Fibroblast of pulmonary artery (primary cell): ENCODE data around the gene TMOD2.

Experiments
- DNase-seq: peaks from one replicate; pipeline ENCODE4 v3.0.0-alpha.2; 2010; ENCODE audit warnings: low read depth
- H3K4me3 ChIP-seq: replicated peaks from 2 replicates; pipeline ENCODE4 v1.5.1; 2011; ENCODE audit warnings: low read depth, mild to moderate bottlenecking, control low read depth, low read length, moderate library complexity
- CTCF ChIP-seq: IDR thresholded peaks from 2 replicates; pipeline ENCODE4 v1.5.1; 2011; ENCODE audit warnings: mild to moderate bottlenecking, control low read depth, low read length, inconsistent platforms; ENCODE audit errors: missing control alignments

Gene TMOD2

GRCh38 chr15:51799282-51800252 lies 48.2 kb downstream of the TMOD2 start:
- TF ChIP-seq CTCF, result no peak
- no peak for DNase-seq

GRCh38 chr15:51801391-51801835 lies 50.0 kb downstream of the TMOD2 start:
- H3K4me3 ChIP-seq, result no peak overlapping the region
- peak; percentile 68 for TF ChIP-seq CTCF
- DNase-seq, result peak; percentile 40

More at GRCh38 chr15:51799282-51800252, 48.2 kb downstream of the TMOD2 start:
- no peak overlapping the region for H3K4me3 ChIP-seq

- TF ChIP-seq CTCF, result no peak
- no peak overlapping the region for H3K4me3 ChIP-seq
- no peak for DNase-seq
Measured at GRCh38 chr15:51802593-51802992, 51.2 kb downstream of the TMOD2 start.

- no peak for TF ChIP-seq CTCF
- no peak overlapping the region for H3K4me3 ChIP-seq
- DNase-seq, result no peak
Measured at GRCh38 chr15:51803965-51804364, 52.6 kb downstream of the TMOD2 start.

GRCh38 chr15:51806123-51806522 lies 54.7 kb downstream of the TMOD2 start:
- no peak for TF ChIP-seq CTCF
- no peak overlapping the region for H3K4me3 ChIP-seq
- DNase-seq, result no peak

- H3K4me3 ChIP-seq, result no peak overlapping the region
- no peak for TF ChIP-seq CTCF
- DNase-seq, result no peak
Measured at GRCh38 chr15:51809457-51809856, 58.1 kb downstream of the TMOD2 start.
